Measurements from ENCODE around the gene NCK2.
"Not testable (repeated sequence)": the region's sequence is repeated elsewhere in the genome, so short reads cannot be mapped to it uniquely, and the experiment has no call there.

The NCK2 gene

GRCh38 chr2:105756865-105757264 is 12.2 kb downstream of the NCK2 start:
- not testable (repeated sequence) for DNase-seq

GRCh38 chr2:105757433-105757832 is 12.7 kb downstream of the NCK2 start:
- DNase-seq, result no peak

- peak; percentile 12 for DNase-seq
Measured at GRCh38 chr2:105760191-105760590, 15.5 kb downstream of the NCK2 start.

- peak; percentile 14 for DNase-seq
Measured at GRCh38 chr2:105760639-105761337, 16.1 kb downstream of the NCK2 start.

GRCh38 chr2:105761931-105762515 is 17.3 kb downstream of the NCK2 start:
- peak; percentile 15 for DNase-seq

GRCh38 chr2:105763076-105763475 is 18.4 kb downstream of the NCK2 start:
- peak; percentile 16 for DNase-seq

GRCh38 chr2:105764059-105764458 is 19.3 kb downstream of the NCK2 start:
- DNase-seq, result peak; percentile 20

- DNase-seq, result peak; percentile 29
Measured at GRCh38 chr2:105765415-105766299, 20.9 kb downstream of the NCK2 start.

- peak; percentile 15 for DNase-seq
Measured at GRCh38 chr2:105766300-105766866, 21.7 kb downstream of the NCK2 start.

GRCh38 chr2:105768176-105768575 is 23.5 kb downstream of the NCK2 start:
- peak; percentile 15 for DNase-seq

- no peak for DNase-seq
Measured at GRCh38 chr2:105768961-105769452, 24.3 kb downstream of the NCK2 start.

GRCh38 chr2:105769504-105769903 is 24.8 kb downstream of the NCK2 start:
- peak; percentile 19 for DNase-seq

- no peak for DNase-seq
Measured at GRCh38 chr2:105770149-105770548, 25.4 kb downstream of the NCK2 start.

GRCh38 chr2:105771291-105771690 is 26.6 kb downstream of the NCK2 start:
- DNase-seq, result peak; percentile 5

- peak; percentile 13 for DNase-seq
Measured at GRCh38 chr2:105771836-105772235, 27.1 kb downstream of the NCK2 start.

- no peak for DNase-seq
Measured at GRCh38 chr2:105772362-105772761, 27.6 kb downstream of the NCK2 start.

GRCh38 chr2:105773568-105773967 is 28.9 kb downstream of the NCK2 start:
- DNase-seq, result no peak

GRCh38 chr2:105774781-105775337 is 30.1 kb downstream of the NCK2 start:
- DNase-seq, result no peak

GRCh38 chr2:105775809-105776559 is 31.3 kb downstream of the NCK2 start:
- peak; percentile 53 for DNase-seq

GRCh38 chr2:105776560-105776928 is 31.8 kb downstream of the NCK2 start:
- no peak for DNase-seq

- no peak for DNase-seq
Measured at GRCh38 chr2:105777031-105777482, 32.3 kb downstream of the NCK2 start.

GRCh38 chr2:105777506-105778055 is 32.9 kb downstream of the NCK2 start:
- no peak for DNase-seq
